ENCODE results near the gene IL1A. TPM values are rescaled to one million over a fixed set of nuclear protein-coding genes. Genes with fewer than 3 reads are reported as not detected.

IL1A gene
- total and polyA plus RNA-seq, 9 of the 15 experiments (the other 6 are each of a cell fraction or from before 2014, with no cell fraction given), result 0.03 to 0.27 (median 0.14) TPM; not detected in 2

DNA sequence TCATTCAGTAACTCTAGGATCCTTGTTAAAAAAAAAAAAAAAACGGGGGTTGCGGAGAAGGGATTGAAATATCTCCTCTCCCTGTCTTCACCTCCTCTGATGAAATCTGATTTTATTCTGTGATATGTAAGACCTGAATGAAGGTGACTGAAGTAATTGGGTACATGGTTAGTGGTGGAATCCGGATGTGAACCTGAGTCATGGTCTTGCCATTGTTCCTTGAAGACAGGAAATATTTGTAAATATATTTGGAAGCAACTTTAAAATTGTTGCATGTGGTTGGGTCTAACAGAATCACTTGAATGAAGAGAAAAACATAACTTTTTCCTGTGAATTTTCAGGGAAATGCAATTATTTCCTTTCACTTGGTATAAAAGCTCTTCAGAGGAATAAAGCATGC lies 3.0 kb upstream of the IL1A start:
- Histone ChIP-seq H3K9me1 (ENCODE audit: control insufficient read depth, insufficient read depth, low read length) (no peaks in the 10 kb centered on the region), H3K27ac (ENCODE audit: extremely low read depth, low read depth, low read length) (no peak overlapping the region), H3K4me3 (no peak overlapping the region), H3K27me3 (ENCODE audit: control insufficient read depth in 2 of 2, insufficient read depth in 2 of 2, low read length in 2 of 2) (no peaks in the 10 kb centered on the region), H3K4me2 (ENCODE audit: insufficient read depth, low read length) (no peak overlapping the region), H2AFZ (ENCODE audit: low read depth, low read length) (no peak overlapping the region), H3K79me2 (ENCODE audit: control insufficient read depth, insufficient read depth, low read length) (no peaks in the 10 kb centered on the region), H3K36me3 (ENCODE audit: control insufficient read depth, insufficient read depth, low read length) (no peaks in the 10 kb centered on the region), H4K20me1 (replicated peaks; ENCODE audit: control insufficient read depth, insufficient read depth, low read length) (no peaks in the 10 kb centered on the region), H3K4me1 (replicated peaks in 1 of 2; ENCODE audit: control insufficient read depth in 2 of 2, insufficient read depth in 2 of 2, low read length in 2 of 2) (peaks cover 0 to 35% of the 10 kb centered on the region in 2 experiments; a peak in 4 of 5 replicates), H3K9me3 (replicated peaks; ENCODE audit: control insufficient read depth, insufficient read depth, low read depth, low read length) (no peaks in the 10 kb centered on the region), H3K9ac (ENCODE audit: insufficient read depth in 1 of 2, low read depth in 2 of 2, low read length in 2 of 2) (no peak overlapping the region)
- ChIA-PET POLR2A (interaction anchor here (1.0 kb wide), 2 partner anchors 9 to 142 kb away, joined by 3 read pairs; partner anchors contain the start of gene SLC20A1), CTCF (ENCODE audit: low intra/inter-chr PET ratio) (no interaction called here)
- in situ Hi-C loops (cut with MboI) (no loop called here), intact Hi-C loops (cut with micrococcal nuclease) (no loop called here)
- 56% methylated on average over 3 of the region's 3 CpGs for WGBS (ENCODE audit: insufficient coverage, low coverage, missing lambda C conversion rate)
- no peak for ATAC-seq
- DNase-seq (ENCODE audit: extremely low read depth in 1 of 4, low spot score in 3 of 4), result no peak
- BruUV-seq (replicated peaks), result no TSS peak
- FAIRE-seq, result no peak
- TF ChIP-seq, protein P1, sequence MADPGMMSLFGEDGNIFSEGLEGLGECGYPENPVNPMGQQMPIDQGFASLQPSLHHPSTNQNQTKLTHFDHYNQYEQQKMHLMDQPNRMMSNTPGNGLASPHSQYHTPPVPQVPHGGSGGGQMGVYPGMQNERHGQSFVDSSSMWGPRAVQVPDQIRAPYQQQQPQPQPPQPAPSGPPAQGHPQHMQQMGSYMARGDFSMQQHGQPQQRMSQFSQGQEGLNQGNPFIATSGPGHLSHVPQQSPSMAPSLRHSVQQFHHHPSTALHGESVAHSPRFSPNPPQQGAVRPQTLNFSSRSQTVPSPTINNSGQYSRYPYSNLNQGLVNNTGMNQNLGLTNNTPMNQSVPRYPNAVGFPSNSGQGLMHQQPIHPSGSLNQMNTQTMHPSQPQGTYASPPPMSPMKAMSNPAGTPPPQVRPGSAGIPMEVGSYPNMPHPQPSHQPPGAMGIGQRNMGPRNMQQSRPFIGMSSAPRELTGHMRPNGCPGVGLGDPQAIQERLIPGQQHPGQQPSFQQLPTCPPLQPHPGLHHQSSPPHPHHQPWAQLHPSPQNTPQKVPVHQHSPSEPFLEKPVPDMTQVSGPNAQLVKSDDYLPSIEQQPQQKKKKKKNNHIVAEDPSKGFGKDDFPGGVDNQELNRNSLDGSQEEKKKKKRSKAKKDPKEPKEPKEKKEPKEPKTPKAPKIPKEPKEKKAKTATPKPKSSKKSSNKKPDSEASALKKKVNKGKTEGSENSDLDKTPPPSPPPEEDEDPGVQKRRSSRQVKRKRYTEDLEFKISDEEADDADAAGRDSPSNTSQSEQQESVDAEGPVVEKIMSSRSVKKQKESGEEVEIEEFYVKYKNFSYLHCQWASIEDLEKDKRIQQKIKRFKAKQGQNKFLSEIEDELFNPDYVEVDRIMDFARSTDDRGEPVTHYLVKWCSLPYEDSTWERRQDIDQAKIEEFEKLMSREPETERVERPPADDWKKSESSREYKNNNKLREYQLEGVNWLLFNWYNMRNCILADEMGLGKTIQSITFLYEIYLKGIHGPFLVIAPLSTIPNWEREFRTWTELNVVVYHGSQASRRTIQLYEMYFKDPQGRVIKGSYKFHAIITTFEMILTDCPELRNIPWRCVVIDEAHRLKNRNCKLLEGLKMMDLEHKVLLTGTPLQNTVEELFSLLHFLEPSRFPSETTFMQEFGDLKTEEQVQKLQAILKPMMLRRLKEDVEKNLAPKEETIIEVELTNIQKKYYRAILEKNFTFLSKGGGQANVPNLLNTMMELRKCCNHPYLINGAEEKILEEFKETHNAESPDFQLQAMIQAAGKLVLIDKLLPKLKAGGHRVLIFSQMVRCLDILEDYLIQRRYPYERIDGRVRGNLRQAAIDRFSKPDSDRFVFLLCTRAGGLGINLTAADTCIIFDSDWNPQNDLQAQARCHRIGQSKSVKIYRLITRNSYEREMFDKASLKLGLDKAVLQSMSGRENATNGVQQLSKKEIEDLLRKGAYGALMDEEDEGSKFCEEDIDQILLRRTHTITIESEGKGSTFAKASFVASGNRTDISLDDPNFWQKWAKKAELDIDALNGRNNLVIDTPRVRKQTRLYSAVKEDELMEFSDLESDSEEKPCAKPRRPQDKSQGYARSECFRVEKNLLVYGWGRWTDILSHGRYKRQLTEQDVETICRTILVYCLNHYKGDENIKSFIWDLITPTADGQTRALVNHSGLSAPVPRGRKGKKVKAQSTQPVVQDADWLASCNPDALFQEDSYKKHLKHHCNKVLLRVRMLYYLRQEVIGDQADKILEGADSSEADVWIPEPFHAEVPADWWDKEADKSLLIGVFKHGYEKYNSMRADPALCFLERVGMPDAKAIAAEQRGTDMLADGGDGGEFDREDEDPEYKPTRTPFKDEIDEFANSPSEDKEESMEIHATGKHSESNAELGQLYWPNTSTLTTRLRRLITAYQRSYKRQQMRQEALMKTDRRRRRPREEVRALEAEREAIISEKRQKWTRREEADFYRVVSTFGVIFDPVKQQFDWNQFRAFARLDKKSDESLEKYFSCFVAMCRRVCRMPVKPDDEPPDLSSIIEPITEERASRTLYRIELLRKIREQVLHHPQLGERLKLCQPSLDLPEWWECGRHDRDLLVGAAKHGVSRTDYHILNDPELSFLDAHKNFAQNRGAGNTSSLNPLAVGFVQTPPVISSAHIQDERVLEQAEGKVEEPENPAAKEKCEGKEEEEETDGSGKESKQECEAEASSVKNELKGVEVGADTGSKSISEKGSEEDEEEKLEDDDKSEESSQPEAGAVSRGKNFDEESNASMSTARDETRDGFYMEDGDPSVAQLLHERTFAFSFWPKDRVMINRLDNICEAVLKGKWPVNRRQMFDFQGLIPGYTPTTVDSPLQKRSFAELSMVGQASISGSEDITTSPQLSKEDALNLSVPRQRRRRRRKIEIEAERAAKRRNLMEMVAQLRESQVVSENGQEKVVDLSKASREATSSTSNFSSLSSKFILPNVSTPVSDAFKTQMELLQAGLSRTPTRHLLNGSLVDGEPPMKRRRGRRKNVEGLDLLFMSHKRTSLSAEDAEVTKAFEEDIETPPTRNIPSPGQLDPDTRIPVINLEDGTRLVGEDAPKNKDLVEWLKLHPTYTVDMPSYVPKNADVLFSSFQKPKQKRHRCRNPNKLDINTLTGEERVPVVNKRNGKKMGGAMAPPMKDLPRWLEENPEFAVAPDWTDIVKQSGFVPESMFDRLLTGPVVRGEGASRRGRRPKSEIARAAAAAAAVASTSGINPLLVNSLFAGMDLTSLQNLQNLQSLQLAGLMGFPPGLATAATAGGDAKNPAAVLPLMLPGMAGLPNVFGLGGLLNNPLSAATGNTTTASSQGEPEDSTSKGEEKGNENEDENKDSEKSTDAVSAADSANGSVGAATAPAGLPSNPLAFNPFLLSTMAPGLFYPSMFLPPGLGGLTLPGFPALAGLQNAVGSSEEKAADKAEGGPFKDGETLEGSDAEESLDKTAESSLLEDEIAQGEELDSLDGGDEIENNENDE (IDR thresholded peaks at IDR 0.05; ENCODE audit: low read depth, low read length), result no peak
- TF ChIP-seq, protein P2, sequence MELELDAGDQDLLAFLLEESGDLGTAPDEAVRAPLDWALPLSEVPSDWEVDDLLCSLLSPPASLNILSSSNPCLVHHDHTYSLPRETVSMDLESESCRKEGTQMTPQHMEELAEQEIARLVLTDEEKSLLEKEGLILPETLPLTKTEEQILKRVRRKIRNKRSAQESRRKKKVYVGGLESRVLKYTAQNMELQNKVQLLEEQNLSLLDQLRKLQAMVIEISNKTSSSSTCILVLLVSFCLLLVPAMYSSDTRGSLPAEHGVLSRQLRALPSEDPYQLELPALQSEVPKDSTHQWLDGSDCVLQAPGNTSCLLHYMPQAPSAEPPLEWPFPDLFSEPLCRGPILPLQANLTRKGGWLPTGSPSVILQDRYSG (tag; conservative IDR thresholded peaks at IDR 0.05; ENCODE audit: low read depth), result no peak
- TF ChIP-seq RBM15 (IDR thresholded peaks at IDR 0.05; ENCODE audit: insufficient read depth, low read length), result no peak
- no peak for TF ChIP-seq ZNF589 (CRISPR knock-in tag; IDR thresholded peaks at IDR 0.05; ENCODE audit: low read depth)
- TF ChIP-seq SUPT5H (IDR thresholded peaks at IDR 0.05), result no peak
- TF ChIP-seq ZEB2 (IDR thresholded peaks at IDR 0.05), result no peak
- TF ChIP-seq, protein P3, sequence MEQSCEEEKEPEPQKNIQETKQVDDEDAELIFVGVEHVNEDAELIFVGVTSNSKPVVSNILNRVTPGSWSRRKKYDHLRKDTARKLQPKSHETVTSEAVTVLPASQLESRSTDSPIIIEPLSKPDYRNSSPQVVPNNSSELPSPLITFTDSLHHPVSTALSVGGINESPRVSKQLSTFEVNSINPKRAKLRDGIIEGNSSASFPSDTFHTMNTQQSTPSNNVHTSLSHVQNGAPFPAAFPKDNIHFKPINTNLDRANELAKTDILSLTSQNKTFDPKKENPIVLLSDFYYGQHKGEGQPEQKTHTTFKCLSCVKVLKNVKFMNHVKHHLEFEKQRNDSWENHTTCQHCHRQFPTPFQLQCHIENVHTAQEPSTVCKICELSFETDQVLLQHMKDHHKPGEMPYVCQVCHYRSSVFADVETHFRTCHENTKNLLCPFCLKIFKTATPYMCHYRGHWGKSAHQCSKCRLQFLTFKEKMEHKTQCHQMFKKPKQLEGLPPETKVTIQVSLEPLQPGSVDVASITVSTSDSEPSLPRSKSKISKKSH (CRISPR knock-in tag; IDR thresholded peaks at IDR 0.05), result no peak

Measured in K562 (cell line).